ENCODE data around the gene LINGO3.

The LINGO3 gene

GRCh38 chr19:2305452-2306280 is 2.3 kb downstream of the LINGO3 start:
- no peak for DNase-seq (ENCODE audit: low read depth)

GRCh38 chr19:2303211-2303798 is 4.6 kb downstream of the LINGO3 start:
- DNase-seq (ENCODE audit: low read depth) = no peak

GRCh38 chr19:2302319-2303210 is 5.4 kb downstream of the LINGO3 start:
- DNase-seq (ENCODE audit: low read depth) = no peak

GRCh38 chr19:2300533-2300932 is 7.4 kb downstream of the LINGO3 start:
- DNase-seq (ENCODE audit: low read depth) = no peak

DNA sequence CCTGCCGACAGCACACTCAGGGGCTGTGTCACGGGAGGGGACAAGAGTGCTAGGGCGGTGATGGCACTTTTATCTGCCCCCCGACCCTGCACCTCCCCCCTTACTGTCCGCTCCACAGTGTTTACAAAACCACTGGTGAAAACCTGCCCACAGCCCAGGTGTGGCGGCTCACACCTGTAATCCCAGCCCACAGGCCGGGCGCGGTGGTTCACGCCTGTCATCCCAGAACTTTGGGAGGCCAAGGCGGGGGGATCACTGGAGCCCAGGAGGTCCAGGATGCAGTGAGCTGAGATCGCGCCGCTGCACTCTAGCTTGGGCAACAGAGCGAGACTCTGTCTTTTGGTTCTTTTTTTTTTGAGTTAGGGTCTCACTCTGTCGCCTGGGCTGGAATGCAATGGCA is 11.8 kb downstream of the LINGO3 start:
- no peak for DNase-seq (ENCODE audit: low read depth)

GRCh38 chr19:2294687-2295335 is 13.1 kb downstream of the LINGO3 start:
- no peak for DNase-seq (ENCODE audit: low read depth)

DNA sequence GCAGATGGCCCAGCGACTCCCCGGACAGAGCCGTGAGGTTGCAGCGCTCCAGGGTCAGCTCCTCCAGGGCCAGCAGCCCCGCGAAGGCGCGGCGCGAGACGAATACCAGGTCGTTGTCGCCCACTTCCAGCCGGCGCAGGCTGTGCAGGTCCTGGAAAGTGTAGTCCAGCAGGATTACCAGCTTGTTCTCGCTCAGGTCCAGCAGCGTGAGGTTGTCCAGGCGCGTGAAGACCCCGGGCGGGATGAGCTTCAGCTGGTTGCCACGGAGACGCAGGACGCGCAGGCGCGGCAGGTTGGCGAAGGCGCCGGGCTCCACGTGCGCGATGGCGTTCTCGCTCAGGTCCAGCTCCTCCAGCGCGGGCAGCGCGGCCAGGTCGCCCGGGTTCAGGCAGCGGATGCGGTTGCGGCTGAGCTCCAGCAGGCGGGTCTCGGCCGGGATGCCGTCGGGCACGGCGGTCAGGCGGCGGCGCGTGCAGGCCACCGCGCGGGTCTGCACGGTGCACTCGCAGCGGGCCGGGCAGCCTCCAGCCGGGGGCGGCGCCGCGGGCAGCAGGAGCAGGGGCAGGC is 16.7 kb downstream of the LINGO3 start:
- no peak for DNase-seq (ENCODE audit: low read depth)

GRCh38 chr19:2290441-2291184 is 17.3 kb downstream of the LINGO3 start:
- DNase-seq (ENCODE audit: low read depth) = no peak

GRCh38 chr19:2289714-2290435 is 18.1 kb downstream of the LINGO3 start:
- no peak for DNase-seq (ENCODE audit: low read depth)

DNA sequence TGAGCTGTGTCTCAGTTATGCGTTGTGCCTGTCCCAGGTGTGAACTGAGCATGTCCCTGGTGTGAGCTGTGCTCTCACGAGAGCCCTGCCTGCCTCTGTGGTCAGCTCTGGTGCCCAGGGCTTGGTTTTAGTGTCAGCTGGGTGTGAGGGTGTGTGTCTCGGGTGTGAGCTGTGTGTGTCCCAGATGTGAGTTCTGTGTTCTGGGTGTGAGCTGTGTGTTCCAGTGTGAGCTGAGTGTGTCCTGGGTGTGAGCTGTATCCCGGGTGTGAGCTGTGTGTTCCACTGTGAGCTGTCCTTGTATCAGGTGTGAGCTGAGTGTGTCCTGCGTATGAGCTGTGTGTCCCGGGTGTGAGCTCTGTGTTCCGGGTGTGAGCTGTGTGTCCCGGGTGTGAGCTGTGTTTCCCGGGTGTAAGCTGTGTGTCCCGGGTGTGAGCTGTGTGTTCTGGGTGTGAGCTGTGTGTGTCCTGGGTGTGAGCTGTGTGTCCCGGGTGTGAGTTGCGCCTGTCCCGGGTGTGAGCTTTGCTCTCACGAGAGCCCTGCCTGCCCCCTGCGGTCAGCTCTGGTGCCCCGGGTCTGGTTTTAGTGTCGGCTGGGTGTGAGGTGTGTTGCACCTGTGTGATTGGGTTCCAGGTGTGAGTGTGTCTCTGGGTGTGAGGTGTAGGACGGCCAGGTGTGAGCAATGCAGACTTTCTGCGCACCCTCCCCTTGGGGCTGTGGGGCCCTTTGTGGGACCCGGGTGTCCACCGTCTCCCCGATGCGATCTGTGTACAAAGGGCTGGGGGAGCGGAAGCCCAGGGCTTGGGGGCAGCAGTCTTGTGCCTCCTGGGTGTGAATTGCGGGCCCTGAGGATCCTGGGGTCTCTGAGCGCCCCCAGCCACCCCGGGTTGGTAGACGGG is 18.9 kb downstream of the LINGO3 start:
- no peak for DNase-seq (ENCODE audit: low read depth)

DNA sequence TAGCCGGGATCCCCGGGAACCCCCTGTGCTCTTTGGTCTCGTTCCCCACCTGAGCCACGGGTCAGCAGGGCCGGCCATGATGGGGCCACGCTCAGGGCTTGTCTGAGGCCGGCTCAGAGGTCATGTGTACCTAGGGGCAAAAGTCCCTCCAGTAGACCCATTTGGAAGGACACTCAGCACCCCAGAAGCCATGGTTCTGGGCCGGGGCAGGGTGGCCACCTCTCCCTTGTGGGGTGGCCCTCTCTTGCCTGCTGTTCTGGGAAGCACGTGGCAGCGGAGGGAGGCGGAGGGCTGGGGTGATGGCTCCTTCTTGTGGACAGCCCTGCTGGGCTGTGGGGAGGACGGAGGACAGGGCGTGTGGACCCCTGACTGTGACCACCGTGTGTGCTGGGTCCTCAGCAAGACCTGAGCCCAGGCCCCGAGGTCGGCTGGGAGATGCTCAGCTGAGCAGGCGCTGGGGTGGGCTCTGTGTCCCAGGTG is 19.6 kb downstream of the LINGO3 start:
- no peak for DNase-seq (ENCODE audit: low read depth)

- no peak for DNase-seq (ENCODE audit: low read depth)
These were observed 20.2 kb downstream of the LINGO3 start for GRCh38 chr19:2287585-2288337.

- no peak for DNase-seq (ENCODE audit: low read depth)
These were observed 21.4 kb downstream of the LINGO3 start for GRCh38 chr19:2286402-2287140.

GRCh38 chr19:2283835-2284507 is 24.0 kb downstream of the LINGO3 start:
- DNase-seq (ENCODE audit: low read depth) = no peak

DNA sequence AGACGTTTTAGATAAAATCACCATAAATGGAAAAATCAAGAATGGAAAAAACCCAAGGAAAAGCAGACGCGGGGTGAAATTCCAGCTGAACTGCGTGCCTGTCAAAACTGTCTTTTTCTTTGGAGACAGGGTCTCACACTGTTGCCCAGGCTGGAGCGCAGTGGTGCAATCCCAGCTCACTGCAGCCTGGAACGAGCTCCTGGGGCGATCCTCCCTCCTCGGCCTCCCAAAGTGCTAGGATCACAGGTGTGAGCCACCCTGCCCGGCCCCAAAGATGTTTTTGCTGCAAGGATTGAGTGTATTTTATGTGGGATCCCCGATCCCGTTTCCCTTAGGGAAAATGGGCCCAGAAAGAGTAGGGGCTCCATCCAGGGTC is 25.1 kb downstream of the LINGO3 start:
- DNase-seq (ENCODE audit: low read depth) = no peak

- no peak for DNase-seq (ENCODE audit: low read depth)
These were observed 25.7 kb downstream of the LINGO3 start, which contains the start of gene PEAK3 for GRCh38 chr19:2282062-2282861. PEAK3 (minus strand) TSS chr19:2282175; CDS start chr19:2280931, 1,244 bp downstream.

All from non-pigmented ciliary epithelial cell (primary cell).